Astrocyte (in vitro differentiated cells and primary cell): ENCODE measurements around the gene IFT27.

ENCODE experiments used
- EZH2 ChIP-seq: IDR thresholded peaks from 2 replicates; pipeline ENCODE4 v1.6.1; 2012; ENCODE audit warnings: mild to moderate bottlenecking, low read length, inconsistent platforms; ENCODE audit not compliant: insufficient read depth
- TF ChIP-seq, protein P1 (sequence below): IDR thresholded peaks from 2 replicates; pipeline ENCODE4 v1.5.1; 2011; ENCODE audit warnings: low read depth, mild to moderate bottlenecking, inconsistent platforms, low read length, moderate library complexity; ENCODE audit not compliant: insufficient read depth

DNA sequence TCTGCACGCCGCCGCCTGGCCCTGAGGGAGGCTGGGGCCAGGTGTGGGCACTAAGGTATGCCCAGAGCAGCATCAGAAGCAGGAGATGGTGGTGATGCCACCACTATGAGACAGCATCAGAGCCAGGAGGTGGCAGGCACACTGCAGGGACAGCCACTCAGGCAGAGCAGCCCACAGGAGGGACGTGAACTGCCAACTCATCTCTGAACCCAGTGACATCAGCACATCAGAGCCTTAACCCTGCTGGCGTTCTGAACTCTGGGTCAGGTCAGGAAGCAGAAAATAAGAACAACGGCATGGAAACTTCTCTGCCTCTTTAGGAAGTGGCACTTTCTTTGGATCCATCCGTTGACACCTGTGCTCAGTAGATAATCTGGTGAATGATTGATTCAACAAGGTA is 14.7 kb upstream of the IFT27 start:
- TF ChIP-seq, protein P1, sequence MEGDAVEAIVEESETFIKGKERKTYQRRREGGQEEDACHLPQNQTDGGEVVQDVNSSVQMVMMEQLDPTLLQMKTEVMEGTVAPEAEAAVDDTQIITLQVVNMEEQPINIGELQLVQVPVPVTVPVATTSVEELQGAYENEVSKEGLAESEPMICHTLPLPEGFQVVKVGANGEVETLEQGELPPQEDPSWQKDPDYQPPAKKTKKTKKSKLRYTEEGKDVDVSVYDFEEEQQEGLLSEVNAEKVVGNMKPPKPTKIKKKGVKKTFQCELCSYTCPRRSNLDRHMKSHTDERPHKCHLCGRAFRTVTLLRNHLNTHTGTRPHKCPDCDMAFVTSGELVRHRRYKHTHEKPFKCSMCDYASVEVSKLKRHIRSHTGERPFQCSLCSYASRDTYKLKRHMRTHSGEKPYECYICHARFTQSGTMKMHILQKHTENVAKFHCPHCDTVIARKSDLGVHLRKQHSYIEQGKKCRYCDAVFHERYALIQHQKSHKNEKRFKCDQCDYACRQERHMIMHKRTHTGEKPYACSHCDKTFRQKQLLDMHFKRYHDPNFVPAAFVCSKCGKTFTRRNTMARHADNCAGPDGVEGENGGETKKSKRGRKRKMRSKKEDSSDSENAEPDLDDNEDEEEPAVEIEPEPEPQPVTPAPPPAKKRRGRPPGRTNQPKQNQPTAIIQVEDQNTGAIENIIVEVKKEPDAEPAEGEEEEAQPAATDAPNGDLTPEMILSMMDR, result no peak
- TF ChIP-seq EZH2, result no peak
